Measurements from ENCODE around the gene DNAH8.

DNAH8 gene

DNA sequence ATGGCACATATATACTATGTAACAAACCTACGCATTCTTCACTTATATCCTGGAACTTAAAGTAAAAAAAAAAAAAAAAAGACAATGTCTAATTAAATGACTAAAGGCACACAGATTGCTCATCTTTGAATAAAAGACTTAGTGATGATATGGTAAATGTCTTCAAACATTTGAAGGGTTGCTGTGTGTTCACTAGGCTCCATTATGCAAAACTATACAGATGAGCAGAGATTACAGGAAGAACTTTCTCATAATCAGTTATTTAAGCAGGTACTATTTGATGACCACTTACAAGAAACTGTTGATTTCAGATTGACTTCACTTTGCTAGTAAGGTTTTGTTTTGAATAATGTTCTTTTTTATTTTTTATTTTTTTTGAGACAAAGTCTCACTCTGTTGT is 34.4 kb downstream of the DNAH8 start:
- no peak for DNase-seq (ENCODE audit: insufficient read length, low spot score)
- no peak for FAIRE-seq
- TF ChIP-seq, protein P1, sequence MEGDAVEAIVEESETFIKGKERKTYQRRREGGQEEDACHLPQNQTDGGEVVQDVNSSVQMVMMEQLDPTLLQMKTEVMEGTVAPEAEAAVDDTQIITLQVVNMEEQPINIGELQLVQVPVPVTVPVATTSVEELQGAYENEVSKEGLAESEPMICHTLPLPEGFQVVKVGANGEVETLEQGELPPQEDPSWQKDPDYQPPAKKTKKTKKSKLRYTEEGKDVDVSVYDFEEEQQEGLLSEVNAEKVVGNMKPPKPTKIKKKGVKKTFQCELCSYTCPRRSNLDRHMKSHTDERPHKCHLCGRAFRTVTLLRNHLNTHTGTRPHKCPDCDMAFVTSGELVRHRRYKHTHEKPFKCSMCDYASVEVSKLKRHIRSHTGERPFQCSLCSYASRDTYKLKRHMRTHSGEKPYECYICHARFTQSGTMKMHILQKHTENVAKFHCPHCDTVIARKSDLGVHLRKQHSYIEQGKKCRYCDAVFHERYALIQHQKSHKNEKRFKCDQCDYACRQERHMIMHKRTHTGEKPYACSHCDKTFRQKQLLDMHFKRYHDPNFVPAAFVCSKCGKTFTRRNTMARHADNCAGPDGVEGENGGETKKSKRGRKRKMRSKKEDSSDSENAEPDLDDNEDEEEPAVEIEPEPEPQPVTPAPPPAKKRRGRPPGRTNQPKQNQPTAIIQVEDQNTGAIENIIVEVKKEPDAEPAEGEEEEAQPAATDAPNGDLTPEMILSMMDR (IDR thresholded peaks at IDR 0.05; ENCODE audit: insufficient read depth, missing control alignments): no peak

DNA sequence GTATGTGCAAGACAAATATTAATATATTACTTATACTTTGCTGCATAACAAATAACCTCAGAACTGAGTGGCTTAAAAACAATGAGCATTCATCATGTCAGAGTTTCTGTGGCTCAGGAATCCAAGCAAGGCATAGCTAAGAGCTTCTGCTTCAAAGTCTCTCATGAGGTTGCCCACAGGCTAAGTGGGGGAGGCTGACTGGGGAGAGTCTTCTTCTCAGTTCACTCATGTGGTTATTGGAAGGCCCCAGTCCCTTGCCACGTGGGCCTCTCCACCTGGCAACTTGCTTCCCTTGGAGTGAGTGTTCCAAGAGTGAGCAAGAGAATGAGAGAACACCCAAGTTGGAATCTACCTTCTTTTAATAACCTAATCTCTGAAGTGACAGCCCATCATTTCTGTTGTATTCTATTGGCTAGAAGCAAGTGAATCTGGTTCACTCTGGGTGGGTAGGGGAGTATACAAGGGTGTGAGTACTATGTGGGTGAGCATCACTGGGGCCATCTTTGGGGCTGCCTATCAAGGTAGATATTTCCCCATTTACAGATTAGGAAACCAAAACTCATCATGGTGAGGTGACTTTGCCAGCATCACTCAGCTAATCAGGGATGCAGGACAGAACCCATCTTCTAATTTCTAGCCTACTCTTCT is 36.0 kb downstream of the DNAH8 start:
- TF ChIP-seq, protein P1 (IDR thresholded peaks at IDR 0.05; ENCODE audit: insufficient read depth, missing control alignments): no peak
- FAIRE-seq: no peak
- no peak for DNase-seq (ENCODE audit: insufficient read length, low spot score)

DNA sequence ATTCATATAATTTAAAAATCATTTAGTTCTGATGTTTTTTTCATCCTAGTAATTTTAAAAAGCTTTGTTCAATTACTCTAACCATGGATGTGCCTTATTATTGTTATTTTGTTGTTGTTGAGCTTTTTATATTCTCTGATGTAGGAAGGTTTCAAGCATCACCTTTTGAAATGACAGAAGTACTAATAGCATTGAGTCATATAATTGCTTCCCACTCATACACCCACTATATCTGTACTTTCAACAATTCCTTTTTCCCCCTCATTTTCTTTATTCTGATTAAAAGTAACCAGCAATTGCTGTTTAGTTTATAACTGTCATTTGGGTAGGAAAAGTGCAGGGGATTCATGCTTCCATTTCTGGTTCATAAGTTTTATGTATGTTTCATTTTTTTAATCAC is 38.6 kb downstream of the DNAH8 start:
- DNase-seq (ENCODE audit: insufficient read length, low spot score) (no peak), FAIRE-seq (no peak)
- TF ChIP-seq, protein P1 (IDR thresholded peaks at IDR 0.05; ENCODE audit: insufficient read depth, missing control alignments): no peak

DNA sequence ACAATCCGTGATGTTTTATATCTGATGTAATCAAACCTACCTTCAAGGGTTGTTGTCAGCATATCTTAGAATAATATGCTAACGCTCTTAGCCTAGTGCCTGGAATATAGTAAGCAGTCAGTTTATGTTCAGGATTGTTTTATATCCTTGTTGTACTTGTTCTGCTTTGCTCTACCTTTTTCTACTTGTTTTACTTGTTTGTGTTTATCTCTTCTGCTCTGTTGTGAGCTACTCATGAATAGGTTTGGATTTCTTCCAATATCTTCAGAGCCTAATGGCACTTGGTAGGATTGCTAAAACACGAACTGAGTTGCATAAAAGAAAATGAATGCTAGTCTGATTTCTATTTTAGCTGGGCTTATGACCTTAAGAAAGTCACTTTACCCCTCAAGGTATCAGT is 40.1 kb downstream of the DNAH8 start:
- TF ChIP-seq, protein P1 (IDR thresholded peaks at IDR 0.05; ENCODE audit: insufficient read depth, missing control alignments): no peak
- FAIRE-seq (no peak), DNase-seq (ENCODE audit: insufficient read length, low spot score) (no peak)

DNA sequence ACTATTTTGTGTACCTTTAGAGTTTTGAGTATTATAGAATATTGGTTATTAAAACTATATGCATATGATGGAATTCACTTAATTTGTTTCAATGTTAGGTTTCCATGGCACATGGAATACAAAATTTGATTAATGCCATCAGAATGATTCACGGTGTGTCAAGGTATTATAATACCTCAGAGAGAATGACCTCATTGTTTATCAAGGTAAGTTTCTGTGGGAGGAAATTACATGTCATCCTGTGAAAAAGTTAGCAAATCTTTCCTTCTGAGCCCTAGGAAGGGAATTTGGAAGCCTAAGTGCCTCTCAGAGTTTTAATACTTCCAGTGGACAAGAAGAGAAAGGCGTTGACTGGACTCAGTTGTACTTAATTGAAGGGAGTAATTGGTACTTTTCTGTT is 40.8 kb downstream of the DNAH8 start:
- TF ChIP-seq, protein P1 (IDR thresholded peaks at IDR 0.05; ENCODE audit: insufficient read depth, missing control alignments): no peak
- FAIRE-seq: no peak

DNA sequence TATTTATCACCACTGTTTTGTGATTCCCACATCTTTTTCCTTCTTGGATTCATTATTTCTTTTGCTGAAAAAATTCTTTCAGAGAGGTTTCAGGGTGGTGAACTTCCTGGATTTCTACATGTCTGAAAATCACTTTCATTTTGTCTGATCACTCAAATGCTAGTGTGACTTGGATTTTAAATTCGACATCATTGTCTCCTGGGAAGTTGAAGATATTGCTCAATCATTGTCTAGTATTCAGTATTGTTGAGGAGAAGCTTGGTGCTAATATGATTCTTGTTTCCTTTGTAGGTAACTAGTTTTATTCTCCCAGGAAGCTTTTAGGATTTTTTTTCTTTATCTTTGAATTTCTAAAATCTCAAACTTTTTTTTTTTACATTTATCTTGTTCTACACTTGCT is 45.0 kb downstream of the DNAH8 start:
- FAIRE-seq: no peak

More for the DNA sequence above, 40.8 kb downstream of the DNAH8 start:
- DNase-seq (ENCODE audit: insufficient read length, low spot score): no peak

DNA sequence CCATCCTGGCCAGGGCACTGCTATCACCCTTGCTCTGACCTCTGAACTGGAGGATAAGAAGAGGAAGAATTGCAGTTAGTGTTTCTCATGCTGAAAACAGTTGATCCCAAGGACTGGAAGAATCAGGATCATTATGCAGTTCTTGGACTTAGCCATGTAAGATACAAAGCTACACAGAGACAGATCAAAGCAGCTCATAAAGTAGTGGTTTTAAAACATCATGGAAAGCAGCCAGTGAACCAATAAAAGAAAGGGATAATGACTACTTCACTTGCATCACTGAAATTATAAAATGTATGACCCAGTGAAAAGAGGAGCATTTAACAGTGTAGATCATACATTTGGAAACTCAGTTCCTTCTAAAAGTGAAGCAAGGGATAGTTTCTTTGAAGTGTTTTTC is 47.7 kb downstream of the DNAH8 start:
- TF ChIP-seq, protein P1 (IDR thresholded peaks at IDR 0.05; ENCODE audit: insufficient read depth, missing control alignments): no peak
- FAIRE-seq (no peak), DNase-seq (ENCODE audit: insufficient read length, low spot score) (no peak)

More for the DNA sequence above, 45.0 kb downstream of the DNAH8 start:
- no peak for DNase-seq (ENCODE audit: insufficient read length, low spot score)
- TF ChIP-seq, protein P1 (IDR thresholded peaks at IDR 0.05; ENCODE audit: insufficient read depth, missing control alignments): no peak

All from D721Med (cell line).